Measurements from ENCODE around the gene MED13L. TPM values are rescaled to one million over a fixed set of nuclear protein-coding genes. Genes with fewer than 3 reads are reported as not detected.

The MED13L gene
- total RNA-seq, 1 donor from 2014 or later = 147 TPM

DNA sequence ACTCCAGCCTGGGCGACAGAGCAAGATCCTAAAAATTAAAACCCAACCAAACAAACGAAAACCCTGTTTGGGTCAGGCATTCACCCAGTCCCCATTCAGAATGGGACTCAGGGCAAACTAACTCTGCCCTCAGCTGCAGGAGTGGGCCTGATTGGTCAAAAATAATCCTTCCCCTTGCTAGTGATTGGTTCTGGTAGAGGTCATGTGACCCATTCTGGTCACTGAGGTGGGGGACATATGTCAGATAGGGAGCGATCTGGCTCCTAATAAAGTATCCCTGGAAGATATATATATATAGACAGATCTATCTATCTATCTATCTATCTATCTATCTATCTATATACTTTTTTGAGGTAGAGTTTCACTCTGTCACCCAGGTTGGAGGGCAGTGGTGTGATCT lies 29.5 kb upstream of the MED13L start:
- Histone ChIP-seq H3K4me3 (no peak overlapping the region), H3K27me3 (no peaks in the 10 kb centered on the region), H3K36me3 (no peaks in the 10 kb centered on the region), H3K4me1 (peaks cover 9% of the 10 kb centered on the region), H3K27ac (no peak overlapping the region), H3K9me3 (no peaks in the 10 kb centered on the region)
- DNase-seq (no peak), ATAC-seq (no peak)
- no peak for TF ChIP-seq CTCF (IDR thresholded peaks at IDR 0.05)
- intact Hi-C loops (cut with DNase I) = no loop called here

- ATAC-seq (no peak), DNase-seq (no peak)
- TF ChIP-seq CTCF (IDR thresholded peaks at IDR 0.05) = no peak
- intact Hi-C loops (cut with DNase I) = no loop called here
- no peaks in the 10 kb centered on the region for H3K36me3 ChIP-seq
- no peaks in the 10 kb centered on the region for H3K27me3 ChIP-seq
- H3K4me1 ChIP-seq = peaks cover 9% of the 10 kb centered on the region
- no peaks in the 10 kb centered on the region for H3K9me3 ChIP-seq
- H3K27ac ChIP-seq = no peak overlapping the region
- H3K4me3 ChIP-seq = no peak overlapping the region
These were observed 29.0 kb upstream of the MED13L start for GRCh38 chr12:116306506-116306905.

- DNase-seq = no peak
- intact Hi-C loops (cut with DNase I) = no loop called here
- Histone ChIP-seq H3K27me3 (no peaks in the 10 kb centered on the region), H3K9me3 (no peaks in the 10 kb centered on the region), H3K4me3 (no peak overlapping the region), H3K36me3 (no peaks in the 10 kb centered on the region), H3K4me1 (peaks cover 12% of the 10 kb centered on the region), H3K27ac (no peak overlapping the region)
- ATAC-seq = no peak
- no peak for TF ChIP-seq CTCF (IDR thresholded peaks at IDR 0.05)
These were observed 27.1 kb upstream of the MED13L start for GRCh38 chr12:116304621-116305020.

- no peak overlapping the region for H3K4me3 ChIP-seq
- H3K27me3 ChIP-seq = no peaks in the 10 kb centered on the region
- intact Hi-C loops (cut with DNase I) = no loop called here
- TF ChIP-seq CTCF (IDR thresholded peaks at IDR 0.05) = no peak
- no peaks in the 10 kb centered on the region for H3K36me3 ChIP-seq
- H3K9me3 ChIP-seq = no peaks in the 10 kb centered on the region
- peaks cover 17% of the 10 kb centered on the region for H3K4me1 ChIP-seq
- ATAC-seq (peak; percentile 47), DNase-seq (no peak)
- H3K27ac ChIP-seq = no peak overlapping the region
These were observed 26.4 kb upstream of the MED13L start for GRCh38 chr12:116303929-116304328.

GRCh38 chr12:116303066-116303465 lies 25.6 kb upstream of the MED13L start:
- no peak for DNase-seq
- Histone ChIP-seq H3K9me3 (no peaks in the 10 kb centered on the region), H3K4me1 (peaks cover 17% of the 10 kb centered on the region), H3K27me3 (no peaks in the 10 kb centered on the region), H3K4me3 (no peak overlapping the region), H3K27ac (no peak overlapping the region), H3K36me3 (no peaks in the 10 kb centered on the region)
- ATAC-seq = no peak
- TF ChIP-seq CTCF (IDR thresholded peaks at IDR 0.05) = no peak
- intact Hi-C loops (cut with DNase I) = no loop called here
